ENCODE measurements around the gene RNF123.

DNA sequence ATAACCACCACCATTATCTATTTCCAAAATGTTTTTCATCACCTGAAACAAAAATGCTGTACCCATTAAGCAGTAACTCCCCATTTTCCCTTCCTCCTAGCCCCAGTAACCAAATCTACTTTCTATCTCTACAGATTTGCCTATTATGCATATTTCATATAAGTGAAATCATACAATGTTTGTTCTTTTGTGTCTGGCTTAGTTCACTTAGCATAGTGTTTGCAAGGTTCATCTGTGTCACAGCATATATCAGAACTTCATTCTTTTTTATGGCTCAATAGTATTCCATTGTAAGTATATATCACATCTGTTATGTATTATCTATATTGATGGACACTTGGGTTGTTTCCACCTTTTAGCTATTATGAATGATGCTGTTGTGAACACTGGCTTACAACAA is 51.1 kb downstream of the RNF123 start:
- TF ChIP-seq, protein P1, sequence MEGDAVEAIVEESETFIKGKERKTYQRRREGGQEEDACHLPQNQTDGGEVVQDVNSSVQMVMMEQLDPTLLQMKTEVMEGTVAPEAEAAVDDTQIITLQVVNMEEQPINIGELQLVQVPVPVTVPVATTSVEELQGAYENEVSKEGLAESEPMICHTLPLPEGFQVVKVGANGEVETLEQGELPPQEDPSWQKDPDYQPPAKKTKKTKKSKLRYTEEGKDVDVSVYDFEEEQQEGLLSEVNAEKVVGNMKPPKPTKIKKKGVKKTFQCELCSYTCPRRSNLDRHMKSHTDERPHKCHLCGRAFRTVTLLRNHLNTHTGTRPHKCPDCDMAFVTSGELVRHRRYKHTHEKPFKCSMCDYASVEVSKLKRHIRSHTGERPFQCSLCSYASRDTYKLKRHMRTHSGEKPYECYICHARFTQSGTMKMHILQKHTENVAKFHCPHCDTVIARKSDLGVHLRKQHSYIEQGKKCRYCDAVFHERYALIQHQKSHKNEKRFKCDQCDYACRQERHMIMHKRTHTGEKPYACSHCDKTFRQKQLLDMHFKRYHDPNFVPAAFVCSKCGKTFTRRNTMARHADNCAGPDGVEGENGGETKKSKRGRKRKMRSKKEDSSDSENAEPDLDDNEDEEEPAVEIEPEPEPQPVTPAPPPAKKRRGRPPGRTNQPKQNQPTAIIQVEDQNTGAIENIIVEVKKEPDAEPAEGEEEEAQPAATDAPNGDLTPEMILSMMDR (IDR thresholded peaks at IDR 0.05): no peak
- TF ChIP-seq, protein P2, sequence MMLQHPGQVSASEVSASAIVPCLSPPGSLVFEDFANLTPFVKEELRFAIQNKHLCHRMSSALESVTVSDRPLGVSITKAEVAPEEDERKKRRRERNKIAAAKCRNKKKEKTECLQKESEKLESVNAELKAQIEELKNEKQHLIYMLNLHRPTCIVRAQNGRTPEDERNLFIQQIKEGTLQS (CRISPR knock-in tag; conservative IDR thresholded peaks at IDR 0.05): no peak
- TF ChIP-seq, protein P3, sequence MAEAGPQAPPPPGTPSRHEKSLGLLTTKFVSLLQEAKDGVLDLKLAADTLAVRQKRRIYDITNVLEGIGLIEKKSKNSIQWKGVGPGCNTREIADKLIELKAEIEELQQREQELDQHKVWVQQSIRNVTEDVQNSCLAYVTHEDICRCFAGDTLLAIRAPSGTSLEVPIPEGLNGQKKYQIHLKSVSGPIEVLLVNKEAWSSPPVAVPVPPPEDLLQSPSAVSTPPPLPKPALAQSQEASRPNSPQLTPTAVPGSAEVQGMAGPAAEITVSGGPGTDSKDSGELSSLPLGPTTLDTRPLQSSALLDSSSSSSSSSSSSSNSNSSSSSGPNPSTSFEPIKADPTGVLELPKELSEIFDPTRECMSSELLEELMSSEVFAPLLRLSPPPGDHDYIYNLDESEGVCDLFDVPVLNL (CRISPR knock-in tag; IDR thresholded peaks at IDR 0.05; ENCODE audit: borderline replicate concordance, low read depth): no peak
- no peak for TF ChIP-seq SMAD3 (CRISPR knock-in tag; IDR thresholded peaks at IDR 0.05; ENCODE audit: borderline replicate concordance)
- no peak for TF ChIP-seq ZNF232 (CRISPR knock-in tag; IDR thresholded peaks at IDR 0.05)
- TF ChIP-seq TP53 (CRISPR knock-in tag; IDR thresholded peaks at IDR 0.05): no peak
- TF ChIP-seq, protein P4, sequence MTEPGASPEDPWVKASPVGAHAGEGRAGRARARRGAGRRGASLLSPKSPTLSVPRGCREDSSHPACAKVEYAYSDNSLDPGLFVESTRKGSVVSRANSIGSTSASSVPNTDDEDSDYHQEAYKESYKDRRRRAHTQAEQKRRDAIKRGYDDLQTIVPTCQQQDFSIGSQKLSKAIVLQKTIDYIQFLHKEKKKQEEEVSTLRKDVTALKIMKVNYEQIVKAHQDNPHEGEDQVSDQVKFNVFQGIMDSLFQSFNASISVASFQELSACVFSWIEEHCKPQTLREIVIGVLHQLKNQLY (CRISPR knock-in tag; IDR thresholded peaks at IDR 0.05): no peak
- TF ChIP-seq, protein P5, sequence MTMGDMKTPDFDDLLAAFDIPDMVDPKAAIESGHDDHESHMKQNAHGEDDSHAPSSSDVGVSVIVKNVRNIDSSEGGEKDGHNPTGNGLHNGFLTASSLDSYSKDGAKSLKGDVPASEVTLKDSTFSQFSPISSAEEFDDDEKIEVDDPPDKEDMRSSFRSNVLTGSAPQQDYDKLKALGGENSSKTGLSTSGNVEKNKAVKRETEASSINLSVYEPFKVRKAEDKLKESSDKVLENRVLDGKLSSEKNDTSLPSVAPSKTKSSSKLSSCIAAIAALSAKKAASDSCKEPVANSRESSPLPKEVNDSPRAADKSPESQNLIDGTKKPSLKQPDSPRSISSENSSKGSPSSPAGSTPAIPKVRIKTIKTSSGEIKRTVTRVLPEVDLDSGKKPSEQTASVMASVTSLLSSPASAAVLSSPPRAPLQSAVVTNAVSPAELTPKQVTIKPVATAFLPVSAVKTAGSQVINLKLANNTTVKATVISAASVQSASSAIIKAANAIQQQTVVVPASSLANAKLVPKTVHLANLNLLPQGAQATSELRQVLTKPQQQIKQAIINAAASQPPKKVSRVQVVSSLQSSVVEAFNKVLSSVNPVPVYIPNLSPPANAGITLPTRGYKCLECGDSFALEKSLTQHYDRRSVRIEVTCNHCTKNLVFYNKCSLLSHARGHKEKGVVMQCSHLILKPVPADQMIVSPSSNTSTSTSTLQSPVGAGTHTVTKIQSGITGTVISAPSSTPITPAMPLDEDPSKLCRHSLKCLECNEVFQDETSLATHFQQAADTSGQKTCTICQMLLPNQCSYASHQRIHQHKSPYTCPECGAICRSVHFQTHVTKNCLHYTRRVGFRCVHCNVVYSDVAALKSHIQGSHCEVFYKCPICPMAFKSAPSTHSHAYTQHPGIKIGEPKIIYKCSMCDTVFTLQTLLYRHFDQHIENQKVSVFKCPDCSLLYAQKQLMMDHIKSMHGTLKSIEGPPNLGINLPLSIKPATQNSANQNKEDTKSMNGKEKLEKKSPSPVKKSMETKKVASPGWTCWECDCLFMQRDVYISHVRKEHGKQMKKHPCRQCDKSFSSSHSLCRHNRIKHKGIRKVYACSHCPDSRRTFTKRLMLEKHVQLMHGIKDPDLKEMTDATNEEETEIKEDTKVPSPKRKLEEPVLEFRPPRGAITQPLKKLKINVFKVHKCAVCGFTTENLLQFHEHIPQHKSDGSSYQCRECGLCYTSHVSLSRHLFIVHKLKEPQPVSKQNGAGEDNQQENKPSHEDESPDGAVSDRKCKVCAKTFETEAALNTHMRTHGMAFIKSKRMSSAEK (CRISPR knock-in tag; IDR thresholded peaks at IDR 0.05; ENCODE audit: borderline replicate concordance): no peak
